HTERT RPE-1 (cell line): ENCODE measurements around the gene DDX10.

Experiments
- in situ Hi-C: fragments of 300-500 bp; cut with MboI; formaldehyde crosslinking; loops from 4 replicates; pipeline ENCODE4 v1.14.3; 2020; ENCODE audit warnings: low sequenced_read_pairs

Gene DDX10

GRCh38 chr11:108967571-108967970 is 302.7 kb downstream of the DDX10 start:
- in situ Hi-C loops: no loop called here

GRCh38 chr11:108970221-108970991 is 305.5 kb downstream of the DDX10 start:
- in situ Hi-C loops: no loop called here

- in situ Hi-C loops: no loop called here
Measured at GRCh38 chr11:108973402-108974162, 308.7 kb downstream of the DDX10 start.

GRCh38 chr11:108975026-108975425 is 310.2 kb downstream of the DDX10 start:
- in situ Hi-C loops: no loop called here

- in situ Hi-C loops: no loop called here
Measured at GRCh38 chr11:108975641-108976071, 310.8 kb downstream of the DDX10 start.

GRCh38 chr11:108983636-108984420 is 319.0 kb downstream of the DDX10 start:
- in situ Hi-C loops: no loop called here

GRCh38 chr11:108984523-108984922 is 319.7 kb downstream of the DDX10 start:
- in situ Hi-C loops: no loop called here

GRCh38 chr11:108985236-108985944 is 320.5 kb downstream of the DDX10 start:
- in situ Hi-C loops: no loop called here

GRCh38 chr11:108985945-108986279 is 321.0 kb downstream of the DDX10 start:
- in situ Hi-C loops: no loop called here
